Loucy (cell line): Measurements from ENCODE around the gene SPACA9.

ENCODE experiments used
- EZH2phosphoT487 ChIP-seq: fragments of 200-600 bp; IDR thresholded peaks from 2 replicates; pipeline ENCODE4 v1.6.1; 2018; ENCODE audit warnings: antibody characterized with exemption, mild to moderate bottlenecking, moderate library complexity, borderline replicate concordance
- TF ChIP-seq, protein P1 (sequence below): fragments of 200-600 bp; sonication (generic); conservative IDR thresholded peaks from 2 replicates; pipeline ENCODE4 v1.5.1; 2014; ENCODE audit warnings: mild to moderate bottlenecking, antibody characterized with exemption, low read length

DNA sequence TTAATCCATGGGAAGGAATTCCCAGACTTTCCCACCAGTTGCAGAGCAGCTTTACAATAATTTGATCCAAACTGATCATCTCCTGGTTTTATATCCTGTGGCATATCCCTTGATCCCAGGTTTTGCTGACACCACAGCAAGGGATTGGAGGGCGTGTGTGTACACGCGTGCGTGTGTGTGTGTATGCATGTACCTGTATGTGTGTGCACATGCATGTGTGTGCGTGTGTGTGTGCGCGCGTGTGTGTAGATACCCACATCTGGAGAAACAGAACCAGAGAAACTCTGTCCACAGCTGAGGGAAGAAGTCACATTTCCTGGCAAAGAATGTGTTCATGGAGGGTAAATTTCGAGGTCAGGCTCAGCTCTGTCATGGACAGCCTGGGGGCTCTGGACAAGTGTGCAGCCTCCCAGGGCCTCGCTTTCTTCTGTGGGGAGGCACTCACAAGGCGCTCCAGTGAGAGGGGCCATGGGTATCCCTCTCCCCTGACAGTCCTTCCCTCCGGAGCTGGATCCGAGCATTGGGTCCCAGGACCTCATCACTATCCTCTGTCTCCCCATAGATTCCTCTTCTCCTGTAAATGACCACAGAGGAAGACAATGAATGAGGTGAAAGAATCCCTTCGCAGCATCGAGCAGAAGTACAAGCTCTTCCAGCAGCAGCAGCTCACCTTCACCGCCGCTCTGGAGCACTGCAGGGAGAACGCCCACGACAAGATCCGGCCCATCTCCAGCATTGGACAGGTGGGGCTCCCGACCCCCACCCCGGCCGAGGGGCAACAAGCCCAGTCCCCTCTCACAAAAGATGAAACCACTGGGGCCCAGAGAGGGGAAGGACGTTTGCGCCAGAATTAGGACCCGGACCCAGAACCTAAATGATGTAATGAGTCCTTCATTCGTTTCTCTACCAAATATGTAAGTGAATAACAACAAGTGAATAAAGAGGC lies 4.9 kb downstream of the SPACA9 start:
- TF ChIP-seq, protein P1, sequence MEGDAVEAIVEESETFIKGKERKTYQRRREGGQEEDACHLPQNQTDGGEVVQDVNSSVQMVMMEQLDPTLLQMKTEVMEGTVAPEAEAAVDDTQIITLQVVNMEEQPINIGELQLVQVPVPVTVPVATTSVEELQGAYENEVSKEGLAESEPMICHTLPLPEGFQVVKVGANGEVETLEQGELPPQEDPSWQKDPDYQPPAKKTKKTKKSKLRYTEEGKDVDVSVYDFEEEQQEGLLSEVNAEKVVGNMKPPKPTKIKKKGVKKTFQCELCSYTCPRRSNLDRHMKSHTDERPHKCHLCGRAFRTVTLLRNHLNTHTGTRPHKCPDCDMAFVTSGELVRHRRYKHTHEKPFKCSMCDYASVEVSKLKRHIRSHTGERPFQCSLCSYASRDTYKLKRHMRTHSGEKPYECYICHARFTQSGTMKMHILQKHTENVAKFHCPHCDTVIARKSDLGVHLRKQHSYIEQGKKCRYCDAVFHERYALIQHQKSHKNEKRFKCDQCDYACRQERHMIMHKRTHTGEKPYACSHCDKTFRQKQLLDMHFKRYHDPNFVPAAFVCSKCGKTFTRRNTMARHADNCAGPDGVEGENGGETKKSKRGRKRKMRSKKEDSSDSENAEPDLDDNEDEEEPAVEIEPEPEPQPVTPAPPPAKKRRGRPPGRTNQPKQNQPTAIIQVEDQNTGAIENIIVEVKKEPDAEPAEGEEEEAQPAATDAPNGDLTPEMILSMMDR: no peak
- no peak for TF ChIP-seq EZH2phosphoT487
